ENCODE data around the gene CHODL.

CHODL gene

GRCh38 chr21:18244671-18245463 lies at the start of gene CHODL:
CHODL (plus strand) TSS chr21:18244833; CDS start chr21:18245224, 391 bp downstream.
- no peak within 1 kb of the TSS for H3K27ac ChIP-seq
- no peak for TF ChIP-seq CTCF (conservative IDR thresholded peaks at IDR 0.05)
- TF ChIP-seq ZFX (IDR thresholded peaks at IDR 0.05): no peak

GRCh38 chr21:18204931-18205330 lies 39.7 kb upstream of the CHODL start:
- peak; percentile 18; the same call in 1 of the 2 replicates for TF ChIP-seq CTCF (conservative IDR thresholded peaks at IDR 0.05)
- no peak for TF ChIP-seq ZFX (IDR thresholded peaks at IDR 0.05)
- H3K27ac ChIP-seq: no peak overlapping the region

GRCh38 chr21:18218331-18218730 lies 26.3 kb upstream of the CHODL start:
- TF ChIP-seq ZFX (IDR thresholded peaks at IDR 0.05) (no peak), CTCF (conservative IDR thresholded peaks at IDR 0.05) (no peak)
- H3K27ac ChIP-seq: no peak overlapping the region

GRCh38 chr21:18220498-18220897 lies 24.1 kb upstream of the CHODL start:
- H3K27ac ChIP-seq: no peak overlapping the region
- TF ChIP-seq ZFX (IDR thresholded peaks at IDR 0.05) (no peak), CTCF (conservative IDR thresholded peaks at IDR 0.05) (no peak)

GRCh38 chr21:18222346-18222745 lies 22.3 kb upstream of the CHODL start:
- no peak overlapping the region for H3K27ac ChIP-seq
- no peak for TF ChIP-seq CTCF (conservative IDR thresholded peaks at IDR 0.05)
- TF ChIP-seq ZFX (IDR thresholded peaks at IDR 0.05): no peak

GRCh38 chr21:18228060-18228739 lies 16.4 kb upstream of the CHODL start:
- no peak for TF ChIP-seq CTCF (conservative IDR thresholded peaks at IDR 0.05)
- no peak for TF ChIP-seq ZFX (IDR thresholded peaks at IDR 0.05)

GRCh38 chr21:18235545-18235944 lies 9.1 kb upstream of the CHODL start:
- no peak overlapping the region for H3K27ac ChIP-seq
- TF ChIP-seq ZFX (IDR thresholded peaks at IDR 0.05) (no peak), CTCF (conservative IDR thresholded peaks at IDR 0.05) (no peak)

More at GRCh38 chr21:18228060-18228739, 16.4 kb upstream of the CHODL start:
- H3K27ac ChIP-seq: no peak overlapping the region

Measured in C4-2B (cell line).